HG03571 (cell line): ENCODE data around the gene IFIH1.

Experiments
- ATAC-seq: cut with Tn5 transposase; IDR thresholded peaks from one replicate; pipeline ENCODE4 v1.9.1; 2021; ENCODE audit not compliant: unreplicated experiment

Gene IFIH1

GRCh38 chr2:162258686-162259085 lies 59.8 kb downstream of the IFIH1 start:
- ATAC-seq = no peak

GRCh38 chr2:162258169-162258568 lies 60.3 kb downstream of the IFIH1 start:
- no peak for ATAC-seq

GRCh38 chr2:162257425-162257824 lies 61.1 kb downstream of the IFIH1 start:
- no peak for ATAC-seq

DNA sequence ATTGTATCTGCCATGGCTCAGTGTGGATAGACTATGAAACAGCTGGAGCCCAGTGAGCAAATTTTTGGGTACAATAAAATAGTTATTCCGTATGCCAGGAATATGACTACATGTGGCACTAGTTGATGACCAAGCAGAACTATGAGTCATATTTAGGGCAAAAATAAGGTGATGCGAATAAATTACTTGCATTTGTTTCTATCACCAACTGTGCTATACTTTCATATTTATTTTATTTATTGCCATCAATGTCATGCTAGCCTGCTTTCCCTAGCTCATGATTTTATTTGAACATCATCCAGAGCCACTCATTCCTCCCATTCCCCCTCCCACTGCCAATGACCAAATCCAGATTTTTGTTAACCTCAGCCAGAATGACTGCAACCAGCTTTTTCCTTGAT lies 61.9 kb downstream of the IFIH1 start:
- no peak for ATAC-seq

DNA sequence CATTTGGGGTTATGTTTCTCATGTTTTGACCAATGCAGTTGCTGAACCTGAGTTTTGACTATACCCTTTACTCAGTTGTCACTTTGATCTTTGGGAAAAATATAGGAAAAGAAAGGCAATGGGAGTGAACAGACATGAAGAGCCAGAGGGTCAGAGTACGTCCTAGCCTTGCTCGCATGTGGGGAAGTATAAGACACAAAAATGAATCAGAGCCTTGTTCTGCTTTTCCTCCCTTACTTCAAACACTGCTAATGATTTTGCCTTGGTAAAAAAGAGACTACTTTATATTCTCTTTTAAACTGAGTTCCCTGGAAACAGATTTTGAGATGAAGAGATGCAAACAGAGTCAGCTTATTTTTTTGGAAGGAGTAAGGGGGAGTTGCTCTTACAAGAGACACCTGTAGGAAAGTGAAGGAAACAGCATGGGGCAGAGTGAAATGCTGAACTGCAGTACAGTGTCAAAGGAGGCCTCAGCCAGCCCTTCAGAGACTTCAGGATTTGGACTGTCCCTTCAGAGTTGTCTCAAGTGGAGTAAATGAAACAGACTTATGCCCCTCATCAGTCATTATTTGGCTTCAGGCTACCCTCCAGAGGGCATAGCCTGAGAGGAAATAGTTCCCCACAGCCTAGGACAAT lies 64.1 kb downstream of the IFIH1 start:
- no peak for ATAC-seq

- no peak for ATAC-seq
Measured at GRCh38 chr2:162253435-162253834, 65.0 kb downstream of the IFIH1 start.

- no peak for ATAC-seq
Measured at GRCh38 chr2:162252153-162252552, 66.3 kb downstream of the IFIH1 start.

GRCh38 chr2:162245781-162246180 lies 72.7 kb downstream of the IFIH1 start:
- ATAC-seq = no peak

DNA sequence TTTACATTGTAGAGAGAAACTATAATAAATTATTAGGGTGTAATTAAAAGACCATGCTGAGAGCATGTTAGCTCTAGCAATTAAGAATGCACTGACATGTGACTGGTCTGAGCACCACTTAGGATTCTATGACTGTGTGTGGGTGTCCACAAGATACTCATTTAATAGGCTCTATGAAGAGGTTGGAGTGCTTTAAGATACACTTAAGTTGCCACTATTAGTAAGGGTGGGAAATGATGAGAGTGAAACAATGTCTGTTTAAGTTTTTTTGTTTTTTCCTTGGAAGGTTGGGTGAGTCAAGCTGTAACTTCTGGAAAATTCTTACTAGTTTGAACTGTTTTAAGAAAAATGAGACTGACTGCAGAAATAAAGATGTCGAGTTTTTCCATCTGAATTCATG lies 73.4 kb downstream of the IFIH1 start:
- ATAC-seq = no peak

GRCh38 chr2:162244541-162245031 lies 73.9 kb downstream of the IFIH1 start:
- ATAC-seq = no peak

GRCh38 chr2:162243715-162244114 lies 74.8 kb downstream of the IFIH1 start:
- ATAC-seq = no peak

DNA sequence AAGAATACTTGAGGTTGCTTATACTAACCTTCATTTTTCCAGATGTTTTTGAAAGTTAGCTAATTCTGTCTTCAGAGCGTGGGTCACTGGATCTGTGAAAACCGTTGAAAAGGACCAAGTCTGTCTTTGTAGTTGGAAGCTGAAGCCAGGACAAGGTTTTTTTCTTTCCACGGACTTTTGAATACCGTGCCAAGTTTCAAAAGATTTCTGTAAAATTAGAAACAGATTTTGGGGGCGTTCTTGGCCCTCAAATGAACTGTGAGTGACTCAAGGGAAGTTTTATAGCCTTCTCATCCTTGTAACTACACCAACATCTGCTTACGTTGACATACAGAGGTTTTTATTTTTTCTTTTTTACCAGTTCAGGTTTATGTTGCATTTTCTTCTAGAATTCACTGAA lies 75.2 kb downstream of the IFIH1 start, which contains the start of gene FAP:
Gene FAP (minus strand): TSS at position 152 of the 400 bp plus-strand sequence. CDS start 118 bp downstream, at position 34.
- ATAC-seq = no peak

DNA sequence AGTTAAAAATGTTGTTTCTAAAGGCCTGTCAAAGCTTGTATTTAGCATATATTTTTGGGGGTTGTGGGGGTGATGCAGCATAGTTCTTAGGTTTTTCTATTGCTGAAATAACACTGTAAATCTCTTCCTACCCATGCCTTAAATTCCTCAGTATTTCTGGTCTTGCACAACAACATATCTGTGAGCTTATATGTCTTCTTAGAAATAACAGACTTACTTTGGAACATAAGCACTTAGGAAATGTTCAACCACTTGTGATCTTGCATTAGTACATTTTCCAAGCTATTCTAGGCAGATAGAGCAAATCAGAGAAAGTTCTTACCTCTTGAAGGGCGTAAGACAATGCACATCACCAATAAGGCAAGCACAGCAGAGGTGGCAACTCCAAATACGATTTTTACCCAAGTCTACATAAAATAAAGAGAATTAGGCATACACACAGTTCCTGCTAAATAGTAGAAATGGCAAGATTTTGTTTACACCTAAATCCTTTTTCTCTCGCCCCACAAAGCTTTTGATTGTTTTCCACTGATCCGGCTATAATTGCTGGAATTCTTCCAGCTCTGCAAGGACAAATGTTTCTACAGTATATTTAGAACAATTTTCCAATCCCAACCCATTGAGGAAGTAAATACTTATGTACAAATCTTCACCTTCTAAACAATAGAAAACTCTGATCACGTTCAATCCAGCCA lies 75.8 kb downstream of the IFIH1 start:
- no peak for ATAC-seq

- no peak for ATAC-seq
Measured at GRCh38 chr2:162241571-162241970, 76.9 kb downstream of the IFIH1 start.

DNA sequence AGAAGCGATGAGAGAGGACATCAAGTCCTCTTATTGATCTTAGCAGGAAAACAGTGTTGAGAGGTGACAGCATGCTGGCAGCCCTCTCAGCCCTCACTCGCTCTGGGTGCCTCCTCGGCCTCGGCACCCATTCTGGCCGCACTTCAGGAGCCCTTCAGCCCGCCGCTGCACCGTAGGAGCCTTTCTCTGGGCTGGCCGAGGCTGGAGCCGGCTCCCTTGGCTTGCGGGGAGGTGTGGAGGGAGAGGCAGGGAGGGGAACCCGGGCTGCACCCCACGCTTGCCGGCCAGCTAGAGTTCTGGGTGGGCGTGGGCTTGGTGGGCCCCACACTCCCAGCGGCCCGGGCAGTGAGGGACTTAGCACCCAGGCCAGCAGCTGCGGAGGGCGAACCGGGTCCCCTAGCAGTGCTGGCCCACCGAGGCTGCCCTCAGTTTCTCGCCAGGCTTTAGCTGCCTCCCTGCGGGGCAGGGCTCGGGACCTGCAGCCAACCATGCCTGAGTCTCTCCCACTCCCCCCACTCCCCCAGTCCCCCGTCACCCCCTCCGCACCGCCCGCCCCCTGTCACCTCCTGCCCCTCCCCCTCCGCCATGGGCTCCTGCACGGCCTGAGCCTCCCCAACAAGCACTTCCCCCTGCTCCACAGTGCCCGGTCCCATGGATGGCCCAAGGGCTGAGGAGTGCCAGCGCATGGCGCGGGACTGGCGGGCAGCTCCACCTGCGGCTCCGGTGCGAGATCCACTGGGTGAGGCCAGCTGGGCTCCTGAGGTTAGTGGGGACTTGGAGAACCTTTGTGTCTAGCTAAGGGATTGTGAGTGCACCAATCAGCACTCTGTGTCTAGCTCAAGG lies 83.6 kb downstream of the IFIH1 start:
- no peak for ATAC-seq

DNA sequence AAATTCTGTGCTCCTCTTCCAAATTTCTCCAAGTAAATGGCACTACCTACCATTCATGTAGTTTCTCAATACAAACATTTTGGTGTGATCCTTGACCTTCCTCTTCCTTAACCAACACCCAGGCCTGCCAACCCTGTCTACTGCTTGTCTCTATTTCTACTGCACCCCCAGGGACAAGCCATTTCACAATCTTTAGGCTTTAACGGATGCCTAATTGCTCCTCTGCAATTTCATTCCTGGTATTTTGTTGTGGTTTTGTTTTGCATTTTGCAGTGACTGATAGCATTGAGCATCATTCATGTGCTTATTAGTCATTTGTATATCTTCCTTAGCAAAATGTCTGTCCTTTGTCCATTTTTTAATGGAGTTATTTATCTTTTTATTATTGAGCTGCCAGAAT lies 85.3 kb downstream of the IFIH1 start:
- ATAC-seq = no peak

GRCh38 chr2:162232671-162233070 lies 85.8 kb downstream of the IFIH1 start:
- ATAC-seq = no peak

GRCh38 chr2:162232027-162232426 lies 86.5 kb downstream of the IFIH1 start:
- ATAC-seq = no peak

- ATAC-seq = no peak
Measured at GRCh38 chr2:162230761-162231160, 87.7 kb downstream of the IFIH1 start.

GRCh38 chr2:162226836-162227235 lies 91.6 kb downstream of the IFIH1 start:
- no peak for ATAC-seq

GRCh38 chr2:162221064-162221463 lies 97.4 kb downstream of the IFIH1 start:
- ATAC-seq = peak; percentile 89

DNA sequence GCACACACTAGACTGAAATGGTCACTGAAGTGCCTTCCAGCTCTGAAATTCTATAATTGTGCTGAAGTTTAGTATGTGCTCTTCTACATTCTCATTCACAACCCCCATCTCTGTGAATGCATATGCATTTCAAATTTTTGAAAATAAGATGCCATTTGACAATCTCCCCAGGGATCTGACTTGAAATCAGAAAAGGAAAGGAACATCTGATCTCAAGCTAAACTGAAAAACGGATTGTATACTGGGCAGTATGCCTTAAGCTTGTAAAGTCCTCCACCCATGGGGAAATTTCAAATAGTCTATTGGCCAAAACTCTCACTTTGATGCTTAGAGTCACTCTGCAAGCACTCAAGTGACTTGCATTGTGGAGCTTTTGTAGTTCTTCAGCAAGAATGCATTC lies 98.1 kb downstream of the IFIH1 start:
- no peak for ATAC-seq
